Raji (cell line): ENCODE data around the gene DHRS7.
A peak's percentile ranks its signal among the peaks of the same experiment; 100 is the strongest.

Experiments
- POLR2A ChIP-seq: IDR thresholded peaks from 2 replicates; pipeline ENCODE4 v1.6.1; 2011; ENCODE audit warnings: low read depth, low read length, control low read depth; ENCODE audit not compliant: insufficient read depth

Gene DHRS7, protein sequence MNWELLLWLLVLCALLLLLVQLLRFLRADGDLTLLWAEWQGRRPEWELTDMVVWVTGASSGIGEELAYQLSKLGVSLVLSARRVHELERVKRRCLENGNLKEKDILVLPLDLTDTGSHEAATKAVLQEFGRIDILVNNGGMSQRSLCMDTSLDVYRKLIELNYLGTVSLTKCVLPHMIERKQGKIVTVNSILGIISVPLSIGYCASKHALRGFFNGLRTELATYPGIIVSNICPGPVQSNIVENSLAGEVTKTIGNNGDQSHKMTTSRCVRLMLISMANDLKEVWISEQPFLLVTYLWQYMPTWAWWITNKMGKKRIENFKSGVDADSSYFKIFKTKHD

GRCh38 chr14:60164712-60165546, at the start of gene DHRS7:
Gene DHRS7 (minus strand): TSS chr14:60165398. CDS start chr14:60165309, 89 bp downstream.
- peak; percentile 75 for TF ChIP-seq POLR2A

DNA sequence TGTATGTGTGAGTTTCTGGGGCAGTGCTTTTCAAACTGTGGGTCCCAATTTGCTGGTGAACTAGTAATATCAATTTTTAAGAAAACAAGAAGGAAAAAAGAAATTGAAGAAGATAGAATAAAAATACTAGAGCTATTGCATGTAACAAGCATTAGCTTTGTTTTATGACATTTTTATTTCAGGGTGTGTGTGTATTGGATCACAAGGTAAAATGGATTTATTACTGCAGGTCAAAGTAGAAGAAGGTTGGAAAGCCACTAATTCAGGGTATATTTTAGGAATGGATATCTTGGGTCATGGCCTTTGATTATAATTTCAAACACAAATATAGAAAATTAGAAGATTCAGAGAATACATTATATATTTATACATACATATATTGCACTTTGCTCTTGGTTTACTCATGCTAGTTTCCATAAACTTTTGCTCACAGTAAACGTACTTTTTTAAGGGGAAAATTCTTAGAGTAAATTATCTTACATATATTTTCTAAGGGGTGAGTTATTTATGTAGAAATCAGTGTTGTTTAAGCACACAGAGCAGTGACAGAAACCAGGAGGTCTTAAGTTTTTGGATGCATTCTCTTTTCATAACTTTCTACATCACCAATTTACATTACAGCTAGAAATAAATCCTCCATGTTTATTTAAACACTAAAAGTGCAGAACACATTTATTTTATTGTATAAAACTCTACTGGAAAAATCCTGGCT, 49.4 kb upstream of the DHRS7 start:
- TF ChIP-seq POLR2A, result no peak

GRCh38 chr14:60214003-60214402, 48.8 kb upstream of the DHRS7 start:
- no peak for TF ChIP-seq POLR2A

- TF ChIP-seq POLR2A, result 0 out of 2 replicates have a peak, but pooled peaks have one; percentile 29
Measured at GRCh38 chr14:60212503-60213371, 47.5 kb upstream of the DHRS7 start.

DNA sequence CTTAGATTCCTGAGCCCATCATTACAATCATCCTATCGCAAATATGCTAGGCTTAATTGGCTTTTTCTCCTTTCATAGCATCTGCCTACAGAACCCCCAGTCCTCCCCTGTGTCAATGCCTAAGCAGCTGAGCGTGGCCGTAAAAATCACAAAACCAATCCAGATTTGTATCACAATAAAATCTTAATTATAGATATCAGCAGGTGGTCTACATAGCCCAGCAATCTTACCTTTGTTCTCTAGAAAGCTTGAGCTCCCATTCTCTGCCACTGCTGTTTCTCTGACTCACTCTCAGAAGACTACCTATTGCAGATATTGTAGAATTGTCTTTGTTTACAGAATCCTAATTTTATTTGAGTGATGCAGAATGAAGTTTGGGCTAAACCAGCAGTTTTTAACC, 46.0 kb upstream of the DHRS7 start:
- TF ChIP-seq POLR2A, result no peak

DNA sequence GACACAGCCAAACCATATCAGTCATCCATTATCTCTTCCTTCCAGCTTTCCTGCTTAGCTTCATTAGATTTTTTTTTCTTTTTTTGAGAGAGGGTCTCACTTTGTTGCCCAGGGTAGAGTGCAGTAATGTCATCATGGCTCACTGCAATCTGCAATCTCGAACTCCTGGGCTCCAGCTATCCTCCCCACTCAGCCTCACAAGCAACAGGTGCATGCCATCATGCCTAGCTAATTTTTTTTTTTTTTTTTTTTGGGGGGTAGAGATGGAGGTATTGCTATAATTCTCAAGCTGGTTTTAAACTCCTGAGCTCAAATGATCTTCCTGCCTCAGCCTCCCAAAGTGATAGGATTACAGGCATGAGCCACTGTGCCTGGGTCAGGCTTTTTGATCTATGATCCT, 45.5 kb upstream of the DHRS7 start:
- no peak for TF ChIP-seq POLR2A

- no peak for TF ChIP-seq POLR2A
Measured at GRCh38 chr14:60206837-60207533, 41.8 kb upstream of the DHRS7 start.

DNA sequence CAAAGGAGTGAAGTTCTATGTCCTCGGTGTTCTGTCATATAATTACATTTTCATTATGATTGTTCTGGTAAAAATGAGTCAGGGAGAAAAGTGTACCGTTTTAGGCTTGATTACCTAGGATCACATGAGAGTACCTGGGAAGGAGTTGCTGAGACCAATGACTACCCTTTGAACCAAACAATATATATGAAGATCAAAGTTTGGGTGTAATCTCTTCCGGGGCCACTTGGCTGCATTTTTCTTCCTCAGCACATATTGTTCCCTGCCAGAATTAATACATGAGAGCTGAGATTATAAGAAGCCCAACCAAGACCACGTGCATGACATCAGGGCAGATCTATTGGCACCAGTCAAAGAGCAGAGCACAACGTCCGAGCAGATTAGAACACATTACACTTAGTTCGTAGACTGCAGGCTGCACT, 41.1 kb upstream of the DHRS7 start:
- TF ChIP-seq POLR2A, result no peak

- peak; percentile 62 for TF ChIP-seq POLR2A
Measured at GRCh38 chr14:60204843-60205774, 39.9 kb upstream of the DHRS7 start.

- TF ChIP-seq POLR2A, result peak; percentile 61
Measured at GRCh38 chr14:60204104-60204842, 39.1 kb upstream of the DHRS7 start.

GRCh38 chr14:60199321-60199720, 34.1 kb upstream of the DHRS7 start:
- no peak for TF ChIP-seq POLR2A

- no peak for TF ChIP-seq POLR2A
Measured at GRCh38 chr14:60197629-60198303, 32.6 kb upstream of the DHRS7 start.
